HG03135 (cell line): ENCODE data around the gene SAGE1.
A peak's percentile ranks its signal among the peaks of the same experiment; 100 is the strongest.
"Not testable (repeated sequence)": the region's sequence is repeated elsewhere in the genome, so short reads cannot be mapped to it uniquely, and the experiment has no call there.

Source experiments
- ATAC-seq: cut with Tn5 transposase; IDR thresholded peaks from one replicate; pipeline ENCODE4 v1.9.1; 2021; ENCODE audit warnings: mild to moderate bottlenecking, moderate library complexity; ENCODE audit not compliant: unreplicated experiment

Gene SAGE1

DNA sequence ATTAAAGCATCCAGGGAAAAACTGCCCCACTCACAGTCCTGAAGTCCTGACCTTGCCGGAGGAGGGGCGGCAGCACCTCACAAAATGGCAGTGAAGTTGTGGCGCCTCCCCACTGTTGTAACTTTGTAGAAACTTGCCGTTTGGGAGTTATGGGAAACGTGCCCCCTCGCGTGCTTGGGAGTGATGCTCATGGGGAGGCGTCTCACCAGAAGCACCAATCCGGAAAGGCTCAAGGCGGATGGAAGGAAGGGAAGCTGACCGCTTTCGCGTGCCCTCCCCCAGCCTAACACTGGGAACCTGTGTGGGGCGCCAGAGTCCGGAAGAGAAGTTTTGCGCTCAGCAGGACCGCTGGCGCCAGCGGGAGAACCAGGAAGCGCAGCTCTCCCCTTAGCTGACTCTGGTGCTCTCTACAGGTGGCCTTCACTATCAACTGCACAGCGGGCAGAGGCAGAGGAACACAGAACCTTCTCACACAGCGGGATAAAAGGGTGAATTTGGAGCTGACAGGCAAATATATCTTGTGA lies at the start of gene SAGE1, which contains the start of gene CT45A10:
Gene SAGE1 (plus strand): TSS at position 423 of the 524 bp plus-strand sequence. CDS start 2,527 bp downstream, outside the sequence.
Gene CT45A10 (minus strand): TSS at position 151 of the 524 bp plus-strand sequence. CDS start 8,100 bp downstream, outside the sequence.
- ATAC-seq: no peak

DNA sequence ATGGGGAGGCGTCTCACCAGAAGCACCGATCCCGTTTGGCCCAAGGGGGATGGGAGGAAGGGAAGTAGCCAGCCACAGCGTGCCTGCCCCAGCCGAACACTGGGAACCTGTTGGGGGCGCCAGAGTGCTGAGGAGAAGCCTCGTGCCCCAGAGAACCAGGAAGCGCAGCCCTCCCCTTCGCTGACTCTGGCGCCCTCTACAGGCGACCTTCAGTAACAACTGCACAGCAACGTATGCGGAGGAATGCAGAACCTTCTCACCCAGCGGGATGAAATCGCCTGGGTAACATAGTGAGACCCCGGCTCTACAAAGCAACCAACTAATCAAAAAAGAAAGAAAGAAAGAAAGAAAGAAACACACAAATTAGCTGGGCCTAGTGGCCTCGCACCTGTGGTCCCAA lies 39.1 kb upstream of the SAGE1 start, which contains the start of gene CT45A8:
Gene CT45A8 (minus strand): TSS at position 101 of the 400 bp plus-strand sequence. CDS start 3,755 bp downstream, outside the sequence.
- not testable (repeated sequence) for ATAC-seq

GRCh38 chrX:135871712-135872111 lies 21.8 kb upstream of the SAGE1 start, which contains the start of gene CT45A9:
CT45A9 (minus strand) TSS chrX:135871812; CDS start chrX:135868061, 3,751 bp downstream.
- ATAC-seq: not testable (repeated sequence)

DNA sequence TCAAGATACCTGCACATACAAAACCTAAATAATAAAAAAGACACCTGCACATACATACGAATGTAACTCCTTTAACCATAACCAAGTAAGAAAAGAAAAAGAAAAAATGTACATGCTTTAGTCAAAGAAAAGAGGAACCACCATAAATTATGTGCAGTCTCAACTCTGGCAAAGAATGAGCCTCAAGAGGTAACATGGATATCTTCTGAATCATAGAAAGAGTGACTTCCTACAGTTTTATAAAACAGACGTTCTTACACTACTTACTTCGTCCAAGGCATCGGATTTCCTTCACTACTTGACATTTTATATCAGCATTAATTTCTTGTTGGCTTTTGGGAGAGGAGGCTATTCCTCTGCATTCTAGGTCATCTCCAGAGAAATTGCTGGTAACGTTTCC lies 10.8 kb upstream of the SAGE1 start:
- not testable (repeated sequence) for ATAC-seq

DNA sequence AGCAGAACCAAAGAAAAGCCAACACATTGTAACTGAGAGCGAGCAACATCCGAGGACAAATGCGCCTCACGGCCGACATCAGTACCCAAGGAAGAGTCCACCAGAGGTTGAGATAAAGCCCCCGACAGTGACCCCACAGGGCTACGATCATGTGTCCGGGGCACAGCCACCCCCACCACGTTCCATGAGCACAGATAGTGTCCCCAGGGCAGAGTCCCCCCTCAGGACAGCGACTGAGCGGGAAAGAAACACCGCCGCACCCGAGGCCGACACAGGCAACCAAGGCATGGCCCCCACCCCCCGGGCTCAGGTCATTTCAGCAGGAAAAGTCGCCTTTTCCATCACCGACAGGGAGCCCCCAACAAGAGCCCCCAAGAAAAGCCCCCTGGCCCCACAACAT lies 5.3 kb upstream of the SAGE1 start:
- not testable (repeated sequence) for ATAC-seq

GRCh38 chrX:135888976-135889375 lies 4.5 kb upstream of the SAGE1 start:
- ATAC-seq: not testable (repeated sequence)

GRCh38 chrX:135890087-135890585 lies 3.4 kb upstream of the SAGE1 start:
- ATAC-seq: no peak

- no peak for ATAC-seq
Measured at GRCh38 chrX:135892781-135893180, 735 bp upstream of the SAGE1 start.

DNA sequence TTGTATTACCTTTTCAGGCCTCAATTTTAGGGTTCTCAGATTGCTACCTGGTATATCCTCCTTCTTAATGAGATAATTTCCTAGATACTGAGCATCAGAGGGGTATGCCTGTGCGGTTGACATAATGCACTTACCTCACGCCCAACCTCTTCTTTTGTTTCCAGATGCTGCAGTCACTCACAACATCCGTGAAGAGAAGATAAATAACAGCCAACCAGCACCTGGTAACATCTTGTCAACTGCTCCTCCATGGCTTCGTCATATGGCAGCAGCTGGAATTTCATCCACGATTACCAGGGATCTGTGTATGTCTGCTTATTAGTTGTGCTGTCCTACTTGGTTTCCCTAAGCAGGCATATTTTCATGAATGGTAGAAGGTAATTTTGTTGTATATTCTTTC lies 16.7 kb downstream of the SAGE1 start:
- ATAC-seq: no peak

DNA sequence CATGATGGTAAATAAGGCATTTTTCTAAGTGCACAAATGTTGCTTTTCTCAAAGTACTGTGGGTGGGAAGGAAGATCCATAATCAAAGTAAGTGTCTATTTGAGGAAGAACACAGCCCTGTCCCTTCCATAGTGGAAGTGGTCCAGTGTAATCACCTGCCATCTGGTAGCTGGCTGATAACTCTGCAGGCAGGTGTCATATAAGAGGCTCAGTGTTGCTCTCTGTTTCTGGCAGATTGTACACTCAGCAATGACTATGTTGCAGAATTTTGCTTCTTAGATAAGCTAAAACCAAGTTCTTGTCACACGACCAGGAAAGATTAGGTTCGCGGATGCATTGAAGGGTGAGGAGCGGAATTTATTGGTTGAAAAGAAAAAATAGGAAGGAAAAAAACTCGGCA lies 20.9 kb downstream of the SAGE1 start:
- ATAC-seq: no peak

GRCh38 chrX:135920516-135920915 lies 27.0 kb downstream of the SAGE1 start:
- not testable (repeated sequence) for ATAC-seq

GRCh38 chrX:135923353-135923752 lies 29.8 kb downstream of the SAGE1 start:
- no peak for ATAC-seq

DNA sequence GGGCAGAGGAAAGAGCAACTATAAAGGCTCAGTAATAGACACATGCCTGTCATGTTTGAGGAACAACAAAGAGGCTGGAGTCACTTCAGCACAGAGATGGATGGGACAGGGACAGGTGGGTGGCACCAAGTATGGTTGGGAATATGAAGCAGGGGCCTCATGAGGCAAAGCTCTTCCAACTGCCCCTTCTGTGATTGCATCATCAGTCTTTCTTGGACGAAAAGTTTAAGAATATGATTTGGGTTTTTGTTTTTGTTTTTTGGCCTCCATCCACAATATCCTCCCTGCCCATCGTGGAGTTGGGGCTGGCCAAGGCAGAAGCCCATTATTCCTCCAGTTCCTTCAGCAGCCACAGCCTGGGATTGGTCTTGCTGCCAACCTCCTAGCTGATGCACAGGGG lies 34.4 kb downstream of the SAGE1 start:
- ATAC-seq: no peak

DNA sequence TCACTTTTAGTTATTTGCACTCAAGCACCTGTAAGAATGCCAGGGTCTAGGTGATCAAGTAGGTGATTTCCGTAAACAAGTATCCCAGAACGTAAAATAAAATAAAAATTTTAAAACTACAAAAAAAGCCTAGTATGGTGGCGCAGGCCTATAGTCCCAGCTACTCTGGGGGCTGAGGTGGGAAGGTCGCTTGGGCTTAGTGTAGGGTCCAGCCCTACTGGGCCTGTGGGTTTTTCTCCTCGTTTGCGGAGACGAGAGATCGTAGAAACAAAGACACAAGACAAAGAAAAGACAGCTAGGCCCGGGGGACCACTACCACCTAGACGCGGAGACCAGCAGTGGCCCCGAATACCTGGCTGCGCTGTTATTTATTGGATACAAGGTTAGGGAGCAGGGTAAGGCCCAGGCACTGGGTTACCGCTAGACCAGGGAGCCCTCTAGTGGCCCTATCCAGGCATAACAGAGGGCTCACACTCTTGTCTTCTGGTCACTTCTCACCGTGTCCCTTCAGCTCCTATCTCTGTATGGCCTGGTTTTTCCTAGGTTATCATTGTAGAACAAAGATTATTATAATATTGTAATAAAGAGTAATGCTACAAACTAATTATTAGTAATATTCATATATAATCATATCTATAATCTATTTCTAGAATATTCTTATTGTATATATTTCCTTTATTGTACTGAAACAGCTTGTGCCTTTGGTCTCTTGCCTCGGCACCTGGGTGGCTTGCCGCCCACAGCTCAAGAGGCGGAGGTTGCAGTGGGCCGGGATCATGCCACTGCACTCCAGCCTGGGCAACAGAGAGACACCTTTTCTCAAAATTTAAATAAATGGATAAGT lies 38.4 kb downstream of the SAGE1 start:
- peak; percentile 70 for ATAC-seq

- no peak for ATAC-seq
Measured at GRCh38 chrX:135944486-135944885, 51.0 kb downstream of the SAGE1 start.

GRCh38 chrX:135951291-135951690 lies 57.8 kb downstream of the SAGE1 start:
- no peak for ATAC-seq
